HG03442 (cell line): ENCODE data around the gene NKIRAS1.
"Not testable (repeated sequence)": the region's sequence is repeated elsewhere in the genome, so short reads cannot be mapped to it uniquely, and the experiment has no call there.

Experiments
- ATAC-seq: cut with Tn5 transposase; IDR thresholded peaks from one replicate; pipeline ENCODE4 v1.9.1; 2021; ENCODE audit warnings: mild to moderate bottlenecking, moderate library complexity; ENCODE audit not compliant: unreplicated experiment

Gene NKIRAS1

DNA sequence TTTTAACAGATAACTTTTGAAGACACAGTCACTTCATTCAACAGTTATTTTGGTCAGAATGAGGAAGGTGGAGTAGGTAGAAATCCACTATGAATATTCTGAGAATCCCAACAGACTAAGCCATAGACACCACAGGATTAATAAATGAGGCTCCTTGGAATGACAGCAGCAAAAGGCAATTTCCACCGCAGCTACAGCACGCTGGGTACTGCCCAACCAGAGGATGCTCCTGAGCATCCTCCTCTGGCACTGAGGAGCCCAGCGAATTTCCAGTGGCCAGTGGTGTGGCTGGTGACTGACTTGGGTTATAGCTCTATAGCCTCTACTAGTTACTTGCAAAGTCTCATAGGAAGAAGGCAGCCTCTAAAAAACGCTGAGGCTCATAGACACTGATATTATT is 24.6 kb upstream of the NKIRAS1 start:
- ATAC-seq = no peak

DNA sequence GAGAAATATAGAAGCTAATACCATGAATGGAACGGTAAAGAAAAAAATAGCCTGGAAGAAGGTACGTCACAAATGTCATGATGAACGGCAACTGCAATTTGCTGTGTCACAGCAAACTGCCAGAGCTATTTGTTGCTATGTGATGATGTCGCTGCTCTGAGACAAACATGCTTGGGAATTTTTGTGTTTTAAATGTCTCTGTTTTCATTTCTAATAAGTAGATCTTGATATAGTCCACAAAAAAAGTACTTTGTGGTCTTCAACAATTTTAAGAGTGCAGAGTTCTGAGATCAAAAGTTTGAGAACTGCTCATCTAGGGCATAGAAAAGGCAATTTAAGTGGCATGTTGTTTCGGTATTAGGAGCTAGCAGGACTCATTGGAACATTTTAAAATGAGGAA is 24.0 kb upstream of the NKIRAS1 start:
- no peak for ATAC-seq

- ATAC-seq = no peak
Measured at GRCh38 chr3:23938688-23939087, 21.9 kb upstream of the NKIRAS1 start.

DNA sequence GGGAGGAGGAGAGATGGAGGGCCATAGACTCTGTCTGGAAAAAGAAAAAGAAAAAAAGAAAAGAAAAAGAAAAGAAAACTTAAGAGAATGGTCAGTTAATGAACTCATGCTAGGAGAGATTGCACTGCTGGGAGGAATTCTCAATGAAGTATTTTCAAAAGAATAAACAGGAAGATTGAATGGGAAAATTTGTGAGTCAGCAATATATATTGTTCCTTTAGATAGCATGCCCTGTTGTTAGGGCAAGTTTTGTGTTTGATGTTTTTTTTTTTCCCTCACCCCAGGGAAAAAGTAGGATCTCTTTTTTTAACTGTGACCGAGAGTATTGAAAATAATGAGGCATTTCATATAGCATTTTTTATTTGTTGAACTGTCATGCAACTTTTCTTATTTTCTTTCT is 20.5 kb upstream of the NKIRAS1 start:
- ATAC-seq = no peak

DNA sequence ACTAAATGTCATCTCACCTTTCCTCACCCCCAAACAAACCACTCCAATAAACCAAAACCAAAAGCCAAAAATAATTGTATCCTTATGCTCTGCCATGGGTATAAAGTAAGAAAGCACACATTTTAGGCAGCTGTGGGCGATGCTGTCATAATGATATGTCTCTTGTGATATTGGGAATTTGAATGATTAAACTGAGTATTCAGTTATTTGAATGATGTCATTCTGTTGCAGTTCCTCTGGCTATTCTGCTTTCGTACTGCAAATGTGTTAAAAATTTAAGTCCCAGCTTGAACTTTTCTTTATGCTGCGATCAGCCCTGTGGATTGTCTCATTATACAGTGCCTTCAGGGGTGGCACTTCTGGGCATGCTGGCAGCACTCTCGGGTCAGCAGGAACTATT is 17.5 kb upstream of the NKIRAS1 start:
- ATAC-seq = no peak

GRCh38 chr3:23932571-23932970 is 15.8 kb upstream of the NKIRAS1 start:
- no peak for ATAC-seq

- ATAC-seq = no peak
Measured at GRCh38 chr3:23931597-23931996, 14.8 kb upstream of the NKIRAS1 start.

GRCh38 chr3:23928524-23928923 is 11.7 kb upstream of the NKIRAS1 start:
- ATAC-seq = no peak

- ATAC-seq = no peak
Measured at GRCh38 chr3:23926736-23927135, 9.9 kb upstream of the NKIRAS1 start.

GRCh38 chr3:23926246-23926645 is 9.5 kb upstream of the NKIRAS1 start:
- no peak for ATAC-seq

DNA sequence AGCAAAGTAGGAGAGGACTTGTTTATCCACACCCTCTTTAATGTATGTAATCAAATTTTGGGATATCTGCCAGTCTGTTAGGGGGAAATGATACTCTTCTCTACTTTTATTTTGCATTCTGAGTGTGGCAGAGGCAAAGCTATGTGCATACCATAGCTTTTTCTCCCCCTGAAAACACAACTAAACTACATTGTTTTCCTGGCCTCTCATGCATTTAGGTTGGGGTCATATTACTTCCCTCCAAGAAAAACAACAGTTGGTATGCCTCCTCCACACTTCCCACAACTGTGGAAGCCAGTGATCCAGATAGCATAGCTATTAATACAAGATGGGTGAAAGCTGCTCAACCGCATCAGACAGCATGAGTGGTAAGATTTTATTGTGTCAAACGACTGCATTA is 7.0 kb upstream of the NKIRAS1 start:
- ATAC-seq = no peak

GRCh38 chr3:23921052-23921511 is 4.3 kb upstream of the NKIRAS1 start:
- ATAC-seq = no peak

DNA sequence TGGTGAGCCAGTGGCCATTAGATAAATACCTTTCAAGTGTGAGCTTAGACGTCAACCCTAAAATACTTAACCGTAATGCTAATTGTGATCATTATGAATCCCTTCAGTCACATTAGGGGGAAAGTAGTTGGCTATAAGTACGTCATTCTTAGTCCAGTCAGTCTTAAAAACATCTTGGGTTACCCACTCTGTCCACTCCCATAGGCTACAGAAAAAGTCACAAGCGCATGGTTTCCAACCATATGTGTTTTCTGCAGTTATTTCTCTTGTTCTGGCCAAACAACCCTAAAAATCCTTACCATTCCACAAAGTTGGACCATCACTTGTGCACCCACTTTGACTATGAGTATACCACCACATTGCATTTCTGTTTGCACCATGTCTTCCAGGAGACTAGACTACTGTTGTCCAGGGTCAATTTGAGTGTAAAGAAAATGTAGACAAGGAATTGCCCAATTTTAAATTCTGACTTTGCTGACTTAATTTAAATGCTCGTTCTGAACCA is 3.4 kb upstream of the NKIRAS1 start:
- no peak for ATAC-seq

DNA sequence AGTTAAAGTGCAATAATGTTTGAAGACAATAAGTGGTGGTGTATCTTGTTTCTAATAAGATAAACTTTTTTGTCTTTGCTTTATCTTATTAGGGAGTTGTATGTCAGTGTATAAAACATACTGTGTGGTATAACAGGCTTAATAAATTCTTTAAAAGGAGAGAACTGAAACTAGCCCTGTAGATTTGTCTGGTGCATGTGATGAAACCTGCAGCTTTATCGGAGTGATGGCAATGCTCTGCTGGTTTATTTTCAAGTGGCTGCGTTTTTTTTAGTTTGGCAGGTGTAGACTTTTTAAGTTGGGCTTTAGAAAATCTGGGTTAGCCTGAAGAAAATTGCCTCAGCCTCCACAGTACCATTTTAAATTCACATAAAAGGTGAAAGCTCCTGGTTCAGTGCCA is 2.8 kb upstream of the NKIRAS1 start:
- ATAC-seq = no peak

GRCh38 chr3:23918331-23918730 is 1.5 kb upstream of the NKIRAS1 start:
- ATAC-seq = not testable (repeated sequence)

- ATAC-seq = not testable (repeated sequence)
Measured at GRCh38 chr3:23917679-23918303, 1.0 kb upstream of the NKIRAS1 start.

- ATAC-seq = peak; percentile 41
Measured at GRCh38 chr3:23916152-23916885, 471 bp downstream of the NKIRAS1 start.

- ATAC-seq = no peak
Measured at GRCh38 chr3:23915537-23916108, 1.2 kb downstream of the NKIRAS1 start.

DNA sequence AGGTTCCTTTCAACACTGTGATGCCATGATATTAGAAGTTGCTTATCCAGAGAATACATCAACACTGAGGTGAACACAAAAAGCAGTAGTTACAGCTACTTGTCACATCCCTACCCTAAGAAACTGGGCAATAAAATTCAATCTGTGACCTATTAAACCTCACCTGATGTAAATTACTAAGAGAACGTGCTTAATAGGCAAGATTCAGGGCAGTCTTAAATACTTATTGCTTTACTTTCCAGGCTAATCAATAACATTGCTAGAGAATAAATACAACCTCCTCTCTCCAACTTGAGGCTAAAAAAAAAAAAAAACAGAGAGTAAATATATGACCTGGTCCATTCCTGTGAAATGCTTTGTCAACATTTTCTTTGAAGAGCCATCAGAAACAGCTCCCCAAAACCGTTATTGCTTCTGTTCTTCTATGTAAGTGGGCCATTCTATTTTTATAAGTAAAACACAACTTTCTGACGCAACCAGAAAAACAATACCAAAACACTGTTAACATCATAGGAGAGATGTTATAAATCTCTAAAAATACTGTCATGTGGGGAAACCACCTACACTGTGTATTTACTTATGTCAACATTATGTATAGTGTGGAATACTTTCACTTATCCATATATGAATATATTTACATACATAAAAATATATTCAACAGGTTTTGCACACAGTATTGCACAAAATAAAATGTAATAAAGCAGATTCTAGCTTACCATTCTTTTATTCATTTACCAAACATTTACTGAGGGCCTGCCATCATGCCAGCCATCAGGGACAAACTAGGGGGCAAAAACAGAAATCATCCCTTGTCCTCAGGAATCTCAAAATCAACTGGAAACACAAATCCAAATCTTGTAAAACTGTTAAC is 2.7 kb downstream of the NKIRAS1 start:
- ATAC-seq = no peak

DNA sequence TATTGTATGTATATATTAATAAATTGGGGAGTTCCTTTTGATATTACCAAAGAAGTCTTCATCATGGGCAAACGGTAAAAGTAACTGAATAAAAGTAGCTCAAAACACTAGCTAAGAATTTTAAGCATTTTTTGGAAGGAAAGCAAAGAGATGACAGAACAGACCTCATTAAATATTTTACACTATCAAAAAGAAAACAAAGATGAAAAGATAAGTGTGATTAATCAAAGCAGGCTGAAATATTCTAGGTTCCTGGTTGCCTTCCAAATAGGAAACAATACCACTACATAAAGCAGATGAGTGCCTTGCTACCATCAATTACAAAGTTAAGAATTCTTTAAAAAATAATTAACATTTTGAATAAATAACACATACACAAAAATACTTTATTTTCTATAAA is 3.6 kb downstream of the NKIRAS1 start:
- no peak for ATAC-seq

DNA sequence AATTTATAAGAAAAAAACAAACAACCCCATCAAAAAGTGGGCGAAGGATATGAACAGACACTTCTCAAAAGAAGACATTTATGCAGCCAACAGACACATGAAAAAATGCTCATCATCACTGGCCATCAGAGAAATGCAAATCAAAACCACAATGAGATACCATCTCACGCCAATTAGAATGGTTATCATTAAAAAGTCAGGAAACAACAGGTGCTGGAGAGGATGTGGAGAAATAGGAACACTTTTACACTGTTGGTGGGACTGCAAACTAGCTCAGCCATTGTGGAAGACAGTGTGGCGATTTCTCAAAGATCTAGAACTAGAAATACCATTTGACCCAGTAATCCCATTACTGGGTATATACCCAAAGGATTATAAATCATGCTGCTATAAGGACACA is 4.5 kb downstream of the NKIRAS1 start:
- ATAC-seq = not testable (repeated sequence)
